ENCODE measurements around the gene ACTN3.

The ACTN3 gene

GRCh38 chr11:66545701-66546367 lies 869 bp upstream of the ACTN3 start, which contains the start of gene ZDHHC24:
Gene ZDHHC24 (minus strand): TSS chr11:66546048. CDS start chr11:66546003, 45 bp downstream.
- DNase-seq, result peak; percentile 71 to 72

GRCh38 chr11:66546966-66547661 lies 411 bp downstream of the ACTN3 start:
- DNase-seq, result no peak

GRCh38 chr11:66547662-66548009 lies 933 bp downstream of the ACTN3 start:
- DNase-seq, result no peak

GRCh38 chr11:66548041-66548440 lies 1.3 kb downstream of the ACTN3 start:
- no peak for DNase-seq

GRCh38 chr11:66548774-66549630 lies 2.3 kb downstream of the ACTN3 start:
- no peak for DNase-seq

- no peak for DNase-seq
Measured at GRCh38 chr11:66549696-66550095, 3.0 kb downstream of the ACTN3 start.

- DNase-seq, result no peak
Measured at GRCh38 chr11:66550887-66551286, 4.2 kb downstream of the ACTN3 start.

- DNase-seq, result no peak
Measured at GRCh38 chr11:66554602-66555001, 7.9 kb downstream of the ACTN3 start.

- DNase-seq, result no peak
Measured at GRCh38 chr11:66555416-66555815, 8.7 kb downstream of the ACTN3 start.

GRCh38 chr11:66556086-66556485 lies 9.4 kb downstream of the ACTN3 start:
- no peak for DNase-seq

GRCh38 chr11:66557733-66558326 lies 11.1 kb downstream of the ACTN3 start:
- no peak for DNase-seq

GRCh38 chr11:66559142-66559865 lies 12.6 kb downstream of the ACTN3 start:
- DNase-seq, result peak in 1 of 2 experiments; percentile 13

GRCh38 chr11:66559866-66560676 lies 13.4 kb downstream of the ACTN3 start:
- no peak for DNase-seq

GRCh38 chr11:66561178-66561974 lies 14.7 kb downstream of the ACTN3 start:
- DNase-seq, result no peak

GRCh38 chr11:66561975-66562248 lies 15.2 kb downstream of the ACTN3 start:
- DNase-seq, result no peak

GRCh38 chr11:66562275-66562674 lies 15.6 kb downstream of the ACTN3 start:
- no peak for DNase-seq

GRCh38 chr11:66562907-66563583 lies 16.3 kb downstream of the ACTN3 start:
- DNase-seq, result no peak

- no peak for DNase-seq
Measured at GRCh38 chr11:66563832-66564231, 17.1 kb downstream of the ACTN3 start.

- no peak for DNase-seq
Measured at GRCh38 chr11:66564538-66564937, 17.8 kb downstream of the ACTN3 start.

GRCh38 chr11:66564984-66565383 lies 18.3 kb downstream of the ACTN3 start:
- DNase-seq, result no peak

Measured in activated CD4-positive, alpha-beta T cell treated with anti-CD3 and anti-CD28 coated beads, Interleukin-2, amount 50 U/mL, for 4 hours (primary cell).